GM12878 (cell line): ENCODE measurements around the gene CNGA1. TPM values are rescaled to one million over a fixed set of nuclear protein-coding genes. Genes with fewer than 3 reads are reported as not detected.

Source experiments
- ATAC-seq: fragments of 200-7000 bp; cut with Tn5 transposase; 3 replicates; pipeline ENCODE4 v1.9.1; 2020; ENCODE audit warnings: mild to moderate bottlenecking, moderate library complexity
- BruUV-seq: library from RNA; stranded (reverse); fragments of 400-500 nt; replicated peaks from 2 replicates; lab custom pipeline; 2021; lab: Mats Ljungman, UMichigan
- CTCF ChIA-PET: fragments of 300-600 bp; sonication (Branson Sonifier 250); formaldehyde crosslinking; extraction: SDS; loops from one replicate; lab custom pipeline; 2021; ENCODE audit warnings: inconsistent platforms; lab: Yijun Ruan, JAX
- POLR2A ChIA-PET: fragments of 350-600 bp; formaldehyde crosslinking; extraction: SDS; loops from one replicate; lab custom pipeline; 2021; ENCODE audit warnings: inconsistent platforms; lab: Charles Lee
- RAD21 ChIA-PET: fragments of 300-600 bp; sonication (Branson Sonifier 250); formaldehyde crosslinking; loops from one replicate; lab custom pipeline; 2023; ENCODE audit warnings: antibody characterized with exemption; ENCODE audit not compliant: unreplicated experiment; lab: Charles Lee
- SMC1A ChIA-PET: fragments of 300-600 bp; sonication (Branson Sonifier 250); formaldehyde crosslinking; loops from one replicate; lab custom pipeline; 2023; ENCODE audit not compliant: unreplicated experiment, uncharacterized antibody; lab: Charles Lee
- DNase-seq: peaks from one replicate; pipeline ENCODE4 v3.0.0-alpha.2; 2011; ENCODE audit warnings: low read depth, low spot score
- FAIRE-seq: peaks from 3 replicates; lab custom pipeline; 2011; peaks lifted over from hg19 to GRCh38; lab: Jason Lieb, UNC
- H2AFZ ChIP-seq: 2 replicates; pipeline ENCODE4 v1.6.0; 2011; ENCODE audit warnings: low read depth, low read length, control low read depth; ENCODE audit not compliant: control insufficient read depth
- H3K27ac ChIP-seq: 2 replicates; pipeline ENCODE4 v1.5.1; 2011; ENCODE audit warnings: control low read depth; ENCODE audit not compliant: control insufficient read depth, insufficient read depth
- H3K27me3 ChIP-seq, 2 experiments: replicated peaks in 1 of 2; 2 replicates each; pipeline versions ENCODE4 v1.6.0 to v1.6.1; 2011; ENCODE audit warnings: low read length in 1 of 2; ENCODE audit not compliant: control insufficient read depth in 2 of 2, insufficient read depth in 2 of 2
- H3K36me3 ChIP-seq, 2 experiments: 2 replicates each; pipeline ENCODE4 v1.5.1; 2011; ENCODE audit warnings: low read length in 1 of 2; ENCODE audit not compliant: control insufficient read depth in 2 of 2, insufficient read depth in 2 of 2
- H3K4me1 ChIP-seq: 2 replicates; pipeline ENCODE4 v1.6.1; 2011; ENCODE audit warnings: mild to moderate bottlenecking, low read length, moderate library complexity, mixed read lengths; ENCODE audit not compliant: control insufficient read depth, insufficient read depth
- H3K4me2 ChIP-seq: 2 replicates; pipeline ENCODE4 v1.6.0; 2011; ENCODE audit warnings: control low read depth; ENCODE audit not compliant: control insufficient read depth, insufficient read depth
- H3K4me3 ChIP-seq: fragments of 200-600 bp; sonication (generic); 2 replicates; pipeline ENCODE4 v1.5.1; 2016
- H3K79me2 ChIP-seq: 2 replicates; pipeline ENCODE4 v1.6.0; 2011; ENCODE audit warnings: low read length; ENCODE audit not compliant: control insufficient read depth, insufficient read depth
- H3K9ac ChIP-seq: 2 replicates; pipeline ENCODE4 v1.8.0; 2011; ENCODE audit warnings: low read length, control low read depth, mixed read lengths; ENCODE audit not compliant: control insufficient read depth, insufficient read depth
- H3K9me3 ChIP-seq: replicated peaks from 3 replicates; pipeline ENCODE4 v1.5.1; 2011; ENCODE audit warnings: mild to moderate bottlenecking, low read length; ENCODE audit not compliant: control insufficient read depth, insufficient read depth
- H4K20me1 ChIP-seq: 2 replicates; pipeline ENCODE4 v1.6.0; 2011; ENCODE audit not compliant: control insufficient read depth, insufficient read depth
- BHLHE40 ChIP-seq, 2 experiments: fragments of 450-650 bp in 1 of 2; IDR thresholded peaks; 2 replicates each; pipeline ENCODE4 v1.6.1; 2011 to 2017; ENCODE audit warnings: low read depth in 2 of 2, borderline replicate concordance in 1 of 2, improper control_type of control experiment in 1 of 2, low read length in 1 of 2, mild to moderate bottlenecking in 1 of 2
- HDGF ChIP-seq: fragments of 450-650 bp; IDR thresholded peaks from 2 replicates; pipeline ENCODE4 v1.6.1; 2016; ENCODE audit warnings: antibody characterized with exemption
- IKZF2 ChIP-seq, 2 experiments: fragments of 450-650 bp; IDR thresholded peaks; 2 replicates each; pipeline ENCODE4 v1.6.1; 2017; ENCODE audit warnings: mild to moderate bottlenecking in 2 of 2, moderate library complexity in 2 of 2
- IRF4 ChIP-seq: IDR thresholded peaks from 2 replicates; pipeline ENCODE4 v1.6.1; 2011; ENCODE audit warnings: low read depth, low read length
- KLF5 ChIP-seq: fragments of 450-650 bp; IDR thresholded peaks from 2 replicates; pipeline ENCODE4 v1.6.1; 2014; ENCODE audit warnings: mild to moderate bottlenecking; ENCODE audit not compliant: partially characterized antibody
- MXI1 ChIP-seq: fragments of 150-350 bp; IDR thresholded peaks from 2 replicates; pipeline ENCODE4 v1.6.1; 2011; ENCODE audit warnings: low read depth, mild to moderate bottlenecking, inconsistent platforms, low read length, improper control_type of control experiment
- NBN ChIP-seq: fragments of 450-650 bp; IDR thresholded peaks from 2 replicates; pipeline ENCODE4 v1.6.1; 2016
- NFXL1 ChIP-seq: fragments of 450-650 bp; IDR thresholded peaks from 2 replicates; pipeline ENCODE4 v1.6.1; 2017; ENCODE audit warnings: antibody characterized with exemption, mild to moderate bottlenecking, borderline replicate concordance
- RBBP5 ChIP-seq: fragments of 200-600 bp; sonication (generic); conservative IDR thresholded peaks from 2 replicates; pipeline ENCODE4 v1.6.1; 2016
- SIX5 ChIP-seq: IDR thresholded peaks from 2 replicates; pipeline ENCODE4 v1.6.1; 2011; ENCODE audit warnings: mild to moderate bottlenecking, low read depth, low read length, moderate library complexity; ENCODE audit not compliant: severe bottlenecking
- SMARCA5 ChIP-seq: fragments of 450-650 bp; IDR thresholded peaks from 2 replicates; pipeline ENCODE4 v1.6.1; 2017; ENCODE audit warnings: mild to moderate bottlenecking
- SMC3 ChIP-seq: IDR thresholded peaks from 2 replicates; pipeline ENCODE4 v1.6.1; 2011; ENCODE audit warnings: low read length, improper control_type of control experiment, borderline replicate concordance
- TBL1XR1 ChIP-seq: IDR thresholded peaks from 2 replicates; pipeline ENCODE4 v1.6.1; 2012; ENCODE audit warnings: low read depth, low read length, improper control_type of control experiment
- whole genome bisulfite sequencing: methylation state at CpG from one replicate; pipeline ENCODE4 v1.1.6; 2016; ENCODE audit warnings: low lambda C conversion rate; ENCODE audit not compliant: insufficient replicate concordance, insufficient coverage; ENCODE audit errors: missing lambda C conversion rate; 5-methylcytosine and 5-hydroxymethylcytosine counted together
- in situ Hi-C: fragments of 300-500 bp; cut with MboI; formaldehyde crosslinking; loops from 9 replicates; pipeline ENCODE4 v1.14.3; 2018; ENCODE audit warnings: mixed read lengths
- intact Hi-C: fragments of 100-400 bp; cut with micrococcal nuclease; formaldehyde crosslinking; loops from one replicate; pipeline ENCODE4 v1.14.2; 2022; ENCODE audit not compliant: unreplicated experiment
- polyA plus RNA-seq, 11 experiments: library from polyadenylated mRNA; depleted of rRNA in 4 of 11; unstranded in 6 of 11; stranded (reverse) in 5 of 11; fragments of >200 nt; fragmentation: Nextera tagmentation in 4 of 11; fragmentation: Illumina TruSeq in 1 of 11; extraction: Ambion mirVana in 4 of 11; extraction: Trizol in 1 of 11; gene quantifications; 1 replicate in 1 of 11; 2 replicates in 10 of 11; pipeline versions ENCODE4 v1.2.1 to v1.2.3, GENCODE V29; 2011 to 2016; ENCODE audit warnings: inconsistent platforms in 2 of 11, missing spikeins in 2 of 11, low read depth in 1 of 11
- total RNA-seq, 4 experiments: library from RNA; depleted of rRNA in 3 of 4; stranded (reverse); fragments of >200 nt in 3 of 4; fragmentation: Illumina TruSeq in 1 of 4; extraction: Trizol in 1 of 4; gene quantifications; 2 replicates each; pipeline versions ENCODE4 v1.2.1 to v1.2.3, GENCODE V29; 2013 to 2021
- TF ChIP-seq, protein P1 (sequence below): IDR thresholded peaks from 2 replicates; pipeline ENCODE4 v1.6.1; 2011; ENCODE audit warnings: low read depth, low read length, improper control_type of control experiment, borderline replicate concordance

The CNGA1 gene
- total and polyA plus RNA-seq, 10 of the 15 experiments (the other 5 are each of a cell fraction or from before 2014, with no cell fraction given), result 0.38 to 14.2 (median 5.1) TPM

- ChIA-PET SMC1A (no interaction called here), RAD21 (no interaction called here), CTCF (interaction anchor here (1.1 to 1.5 kb wide), 2 partner anchors 74 to 97 kb away, joined by 3 read pairs; no protein-coding TSS in a partner anchor), POLR2A (no interaction called here)
- intact Hi-C loops, result no loop called here
- Histone ChIP-seq H3K36me3 (no peaks in the 10 kb centered on the region), H3K4me2 (no peak overlapping the region), H3K27ac (no peak overlapping the region), H3K4me1 (no peaks in the 10 kb centered on the region), H4K20me1 (no peaks in the 10 kb centered on the region), H3K4me3 (no peak overlapping the region), H3K9ac (no peak overlapping the region), H3K9me3 (no peaks in the 10 kb centered on the region; the same call in none of the 3 replicates), H2AFZ (no peak overlapping the region), H3K27me3 (no peaks in the 10 kb centered on the region), H3K79me2 (no peaks in the 10 kb centered on the region)
- ATAC-seq (no peak), DNase-seq (no peak), FAIRE-seq (no peak)
- 30% methylated on average over 3 of the region's 3 CpGs for WGBS
- in situ Hi-C loops, result no loop called here
- BruUV-seq, result no TSS peak
- TF ChIP-seq SMARCA5 (no peak), TBL1XR1 (no peak), BHLHE40 (IDR thresholded peaks at IDR 0.05; ENCODE audit: borderline replicate concordance in 1 of 2, low read depth in 2 of 2, low read length in 1 of 2) (no peak), KLF5 (no peak), IKZF2 (IDR thresholded peaks at IDR 0.05) (no peak), IRF4 (no peak), MXI1 (no peak), SIX5 (no peak), HDGF (no peak), RBBP5 (no peak), NFXL1 (no peak), NBN (no peak), SMC3 (no peak)
- TF ChIP-seq, protein P1, sequence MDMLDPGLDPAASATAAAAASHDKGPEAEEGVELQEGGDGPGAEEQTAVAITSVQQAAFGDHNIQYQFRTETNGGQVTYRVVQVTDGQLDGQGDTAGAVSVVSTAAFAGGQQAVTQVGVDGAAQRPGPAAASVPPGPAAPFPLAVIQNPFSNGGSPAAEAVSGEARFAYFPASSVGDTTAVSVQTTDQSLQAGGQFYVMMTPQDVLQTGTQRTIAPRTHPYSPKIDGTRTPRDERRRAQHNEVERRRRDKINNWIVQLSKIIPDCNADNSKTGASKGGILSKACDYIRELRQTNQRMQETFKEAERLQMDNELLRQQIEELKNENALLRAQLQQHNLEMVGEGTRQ, result no peak
These were observed 3.7 kb downstream of the CNGA1 start for GRCh38 chr4:48012824-48013223.
